Measurements from ENCODE around the gene NFATC1.

Gene NFATC1

DNA sequence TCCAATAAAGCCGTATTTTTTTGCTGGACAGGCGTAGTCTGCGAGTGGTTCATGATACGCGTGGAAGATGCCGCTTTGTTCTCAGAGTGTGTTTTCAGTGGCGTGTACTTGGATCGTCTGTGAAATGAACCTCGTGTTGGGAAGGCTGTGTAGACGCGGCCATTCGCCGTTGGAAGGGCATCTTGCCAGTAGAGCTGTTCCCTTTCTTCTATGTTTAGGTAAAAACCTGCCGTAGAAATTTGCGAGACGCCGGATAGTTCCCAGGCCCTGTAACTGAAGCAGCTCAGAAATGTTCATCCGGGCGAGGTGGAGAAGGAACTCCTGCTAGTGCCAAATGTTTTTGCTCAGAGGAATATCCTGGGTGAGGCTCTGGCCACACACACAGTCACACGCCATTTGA lies 133.6 kb downstream of the NFATC1 start:
- Histone ChIP-seq H3K9me3 (ENCODE audit: control insufficient read depth, insufficient read depth, low read length) (no peaks in the 10 kb centered on the region), H3K27ac (ENCODE audit: low read depth, low read length) (no peak overlapping the region), H3K4me1 (ENCODE audit: control insufficient read depth, low read length) (peaks cover 19% of the 10 kb centered on the region), H3K4me3 (ENCODE audit: low read length) (no peak overlapping the region), H3K9me2 (replicated peaks; ENCODE audit: control insufficient read depth, low read length) (no peaks in the 10 kb centered on the region), H3F3A (ENCODE audit: control insufficient read depth, insufficient read depth) (peaks cover 5% of the 10 kb centered on the region; the same call in 1 of the 2 replicates), H3K27me3 (ENCODE audit: control insufficient read depth, low read length) (no peaks in the 10 kb centered on the region), H3K36me3 (ENCODE audit: control insufficient read depth, low read length) (peaks cover 16% of the 10 kb centered on the region), H3K79me2 (ENCODE audit: control insufficient read depth, low read length) (peaks cover under 1% of the 10 kb centered on the region; the same call in 1 of the 2 replicates), H4K20me1 (ENCODE audit: control insufficient read depth, insufficient read depth, low read depth, low read length) (no peaks in the 10 kb centered on the region), H3K4me2 (ENCODE audit: low read length) (no peak overlapping the region)
- TF ChIP-seq, protein P1, sequence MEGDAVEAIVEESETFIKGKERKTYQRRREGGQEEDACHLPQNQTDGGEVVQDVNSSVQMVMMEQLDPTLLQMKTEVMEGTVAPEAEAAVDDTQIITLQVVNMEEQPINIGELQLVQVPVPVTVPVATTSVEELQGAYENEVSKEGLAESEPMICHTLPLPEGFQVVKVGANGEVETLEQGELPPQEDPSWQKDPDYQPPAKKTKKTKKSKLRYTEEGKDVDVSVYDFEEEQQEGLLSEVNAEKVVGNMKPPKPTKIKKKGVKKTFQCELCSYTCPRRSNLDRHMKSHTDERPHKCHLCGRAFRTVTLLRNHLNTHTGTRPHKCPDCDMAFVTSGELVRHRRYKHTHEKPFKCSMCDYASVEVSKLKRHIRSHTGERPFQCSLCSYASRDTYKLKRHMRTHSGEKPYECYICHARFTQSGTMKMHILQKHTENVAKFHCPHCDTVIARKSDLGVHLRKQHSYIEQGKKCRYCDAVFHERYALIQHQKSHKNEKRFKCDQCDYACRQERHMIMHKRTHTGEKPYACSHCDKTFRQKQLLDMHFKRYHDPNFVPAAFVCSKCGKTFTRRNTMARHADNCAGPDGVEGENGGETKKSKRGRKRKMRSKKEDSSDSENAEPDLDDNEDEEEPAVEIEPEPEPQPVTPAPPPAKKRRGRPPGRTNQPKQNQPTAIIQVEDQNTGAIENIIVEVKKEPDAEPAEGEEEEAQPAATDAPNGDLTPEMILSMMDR (IDR thresholded peaks at IDR 0.05; ENCODE audit: low read depth, low read length, poor library complexity, severe bottlenecking): no peak
- TF ChIP-seq EZH2phosphoT487 (IDR thresholded peaks at IDR 0.05; ENCODE audit: borderline replicate concordance, low read length): no peak

DNA sequence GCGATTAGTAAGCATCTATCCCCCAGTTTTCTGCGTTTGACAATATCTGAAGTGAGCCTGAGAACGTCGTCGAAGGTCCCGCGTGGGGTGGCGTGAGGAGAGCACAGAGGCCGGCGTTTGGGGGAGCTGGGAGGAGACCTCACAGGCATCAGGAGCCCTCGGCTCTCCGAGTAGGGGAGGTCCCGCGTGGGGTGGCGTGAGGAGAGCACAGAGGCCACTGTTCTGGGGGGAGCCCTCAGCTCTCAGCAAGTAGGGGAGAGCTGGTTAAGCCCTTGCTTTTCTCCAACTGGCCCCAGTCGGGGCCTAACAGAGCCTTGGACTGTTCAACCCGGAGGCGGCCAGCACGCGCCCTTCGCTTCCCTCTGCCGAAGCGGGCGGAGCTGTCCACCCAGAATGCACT lies 134.3 kb downstream of the NFATC1 start:
- Histone ChIP-seq H3K4me1 (ENCODE audit: control insufficient read depth, low read length) (peaks cover 13% of the 10 kb centered on the region; the same call in 1 of the 2 replicates), H3K9me2 (replicated peaks; ENCODE audit: control insufficient read depth, low read length) (no peaks in the 10 kb centered on the region), H3F3A (ENCODE audit: control insufficient read depth, insufficient read depth) (peaks cover 5% of the 10 kb centered on the region; the same call in 1 of the 2 replicates), H3K36me3 (ENCODE audit: control insufficient read depth, low read length) (peaks cover 16% of the 10 kb centered on the region), H3K27me3 (ENCODE audit: control insufficient read depth, low read length) (no peaks in the 10 kb centered on the region), H3K9me3 (ENCODE audit: control insufficient read depth, insufficient read depth, low read length) (no peaks in the 10 kb centered on the region), H3K27ac (ENCODE audit: low read depth, low read length) (no peak overlapping the region), H3K4me3 (ENCODE audit: low read length) (no peak overlapping the region), H3K4me2 (ENCODE audit: low read length) (no peak overlapping the region), H3K79me2 (ENCODE audit: control insufficient read depth, low read length) (no peaks in the 10 kb centered on the region), H4K20me1 (ENCODE audit: control insufficient read depth, insufficient read depth, low read depth, low read length) (no peaks in the 10 kb centered on the region)
- TF ChIP-seq, protein P1 (IDR thresholded peaks at IDR 0.05; ENCODE audit: low read depth, low read length, poor library complexity, severe bottlenecking): no peak
- TF ChIP-seq EZH2phosphoT487 (IDR thresholded peaks at IDR 0.05; ENCODE audit: borderline replicate concordance, low read length): no peak

DNA sequence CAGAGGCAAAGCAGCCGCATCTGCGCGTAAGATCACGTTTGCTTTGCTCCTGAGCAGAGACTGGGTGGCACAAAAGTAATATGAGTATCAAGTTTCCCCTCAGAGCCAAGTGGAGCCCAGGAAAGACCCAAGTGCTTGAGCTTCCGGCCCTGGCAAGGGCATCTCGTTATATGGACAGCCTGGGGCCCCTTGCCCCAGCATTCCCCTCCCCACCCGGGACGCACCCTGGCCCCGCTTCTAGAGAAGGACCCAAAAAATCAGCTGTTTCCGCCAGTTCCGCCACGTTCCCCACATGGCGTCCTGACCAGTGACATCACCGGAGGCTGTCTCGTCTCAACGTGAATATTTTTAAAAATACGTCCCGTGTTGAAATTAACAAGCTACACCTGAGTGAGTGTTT lies 135.1 kb downstream of the NFATC1 start:
- Histone ChIP-seq H3F3A (ENCODE audit: control insufficient read depth, insufficient read depth) (peaks cover 5% of the 10 kb centered on the region; the same call in 1 of the 2 replicates), H3K27ac (ENCODE audit: low read depth, low read length) (no peak overlapping the region), H3K9me2 (replicated peaks; ENCODE audit: control insufficient read depth, low read length) (no peaks in the 10 kb centered on the region), H4K20me1 (ENCODE audit: control insufficient read depth, insufficient read depth, low read depth, low read length) (no peaks in the 10 kb centered on the region), H3K79me2 (ENCODE audit: control insufficient read depth, low read length) (no peaks in the 10 kb centered on the region), H3K4me1 (ENCODE audit: control insufficient read depth, low read length) (peaks cover 8% of the 10 kb centered on the region; the same call in 1 of the 2 replicates), H3K27me3 (ENCODE audit: control insufficient read depth, low read length) (no peaks in the 10 kb centered on the region), H3K4me2 (ENCODE audit: low read length) (no peak overlapping the region), H3K4me3 (ENCODE audit: low read length) (no peak overlapping the region), H3K36me3 (ENCODE audit: control insufficient read depth, low read length) (peaks cover 16% of the 10 kb centered on the region), H3K9me3 (ENCODE audit: control insufficient read depth, insufficient read depth, low read length) (no peaks in the 10 kb centered on the region)
- no peak for TF ChIP-seq EZH2phosphoT487 (IDR thresholded peaks at IDR 0.05; ENCODE audit: borderline replicate concordance, low read length)
- TF ChIP-seq, protein P1 (IDR thresholded peaks at IDR 0.05; ENCODE audit: low read depth, low read length, poor library complexity, severe bottlenecking): no peak
